Globus pallidus (tissue), 1 donor: ENCODE data around the gene CEP170B.
"Not testable (repeated sequence)": the region's sequence is repeated elsewhere in the genome, so short reads cannot be mapped to it uniquely, and the experiment has no call there.

Experiments
- DNase-seq: peaks from one replicate; pipeline ENCODE4 v3.0.0-alpha.2; 2015; ENCODE audit warnings: low spot score

Gene CEP170B

DNA sequence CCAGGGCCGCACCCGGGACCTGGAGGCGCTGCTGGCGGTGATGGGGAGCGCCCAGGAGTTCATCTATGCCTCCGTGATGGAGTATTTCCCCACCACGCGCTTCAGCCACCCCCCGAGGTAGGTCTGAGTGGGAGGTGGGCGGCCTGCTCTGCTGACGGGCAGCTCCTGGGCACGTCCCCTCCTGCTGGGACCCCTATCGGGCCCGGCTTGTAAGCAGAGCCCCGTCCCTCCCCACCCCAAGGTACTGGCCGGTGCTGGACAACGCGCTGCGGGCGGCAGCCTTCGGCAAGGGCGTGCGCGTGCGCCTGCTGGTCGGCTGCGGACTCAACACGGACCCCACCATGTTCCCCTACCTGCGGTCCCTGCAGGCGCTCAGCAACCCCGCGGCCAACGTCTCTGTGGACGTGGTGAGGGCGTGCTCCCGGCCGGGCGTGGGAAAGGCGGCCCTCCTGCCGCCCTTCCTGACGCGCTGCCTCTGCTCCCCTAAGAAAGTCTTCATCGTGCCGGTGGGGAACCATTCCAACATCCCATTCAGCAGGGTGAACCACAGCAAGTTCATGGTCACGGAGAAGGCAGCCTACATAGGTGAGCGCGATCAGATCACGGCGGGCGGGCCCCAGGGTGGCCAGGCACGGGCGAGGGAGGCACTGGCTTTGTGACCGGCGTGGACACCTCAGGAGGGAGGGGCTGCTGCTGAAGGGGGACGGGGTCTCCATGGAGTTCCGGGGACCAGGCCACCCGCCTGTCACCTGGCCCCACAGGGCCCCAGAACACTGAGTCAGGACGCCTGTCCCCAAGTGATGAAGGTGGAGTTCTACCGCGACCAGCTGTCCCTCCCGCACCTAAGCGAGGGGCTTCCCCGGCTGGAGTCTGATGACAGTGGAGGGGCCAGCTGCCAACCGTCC is 67.0 kb downstream of the CEP170B start:
- DNase-seq = no peak

DNA sequence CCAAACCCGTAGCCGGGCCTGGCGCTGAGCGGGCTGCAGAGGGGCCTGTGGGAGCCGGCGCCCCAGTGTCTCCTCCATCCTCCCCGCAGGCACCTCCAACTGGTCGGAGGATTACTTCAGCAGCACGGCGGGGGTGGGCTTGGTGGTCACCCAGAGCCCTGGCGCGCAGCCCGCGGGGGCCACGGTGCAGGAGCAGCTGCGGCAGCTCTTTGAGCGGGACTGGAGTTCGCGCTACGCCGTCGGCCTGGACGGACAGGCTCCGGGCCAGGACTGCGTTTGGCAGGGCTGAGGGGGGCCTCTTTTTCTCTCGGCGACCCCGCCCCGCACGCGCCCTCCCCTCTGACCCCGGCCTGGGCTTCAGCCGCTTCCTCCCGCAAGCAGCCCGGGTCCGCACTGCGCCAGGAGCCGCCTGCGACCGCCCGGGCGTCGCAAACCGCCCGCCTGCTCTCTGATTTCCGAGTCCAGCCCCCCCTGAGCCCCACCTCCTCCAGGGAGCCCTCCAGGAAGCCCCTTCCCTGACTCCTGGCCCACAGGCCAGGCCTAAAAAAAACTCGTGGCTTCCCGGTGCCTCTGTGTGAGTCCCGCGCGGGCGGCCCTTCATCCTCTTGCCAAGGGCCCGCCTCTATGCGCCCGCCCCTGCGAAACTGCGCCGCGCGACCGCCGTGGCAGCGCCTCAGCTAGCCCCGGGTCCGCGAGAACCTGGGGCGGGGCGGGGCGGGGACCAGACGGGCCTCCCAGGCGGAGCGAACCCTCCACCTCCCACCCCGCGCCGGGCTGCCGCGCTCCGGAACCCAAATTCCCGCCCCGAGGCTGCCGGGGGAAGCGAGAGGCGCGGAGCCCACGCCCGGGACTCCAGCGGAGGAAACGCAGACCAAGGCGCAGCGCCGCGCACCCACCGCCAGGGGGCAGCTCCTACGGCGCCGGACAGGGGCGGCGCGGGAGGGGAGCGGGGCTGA is 67.9 kb downstream of the CEP170B start:
- DNase-seq = peak; percentile 43

GRCh38 chr14:104933746-104934733 is 69.0 kb downstream of the CEP170B start:
- no peak for DNase-seq

DNA sequence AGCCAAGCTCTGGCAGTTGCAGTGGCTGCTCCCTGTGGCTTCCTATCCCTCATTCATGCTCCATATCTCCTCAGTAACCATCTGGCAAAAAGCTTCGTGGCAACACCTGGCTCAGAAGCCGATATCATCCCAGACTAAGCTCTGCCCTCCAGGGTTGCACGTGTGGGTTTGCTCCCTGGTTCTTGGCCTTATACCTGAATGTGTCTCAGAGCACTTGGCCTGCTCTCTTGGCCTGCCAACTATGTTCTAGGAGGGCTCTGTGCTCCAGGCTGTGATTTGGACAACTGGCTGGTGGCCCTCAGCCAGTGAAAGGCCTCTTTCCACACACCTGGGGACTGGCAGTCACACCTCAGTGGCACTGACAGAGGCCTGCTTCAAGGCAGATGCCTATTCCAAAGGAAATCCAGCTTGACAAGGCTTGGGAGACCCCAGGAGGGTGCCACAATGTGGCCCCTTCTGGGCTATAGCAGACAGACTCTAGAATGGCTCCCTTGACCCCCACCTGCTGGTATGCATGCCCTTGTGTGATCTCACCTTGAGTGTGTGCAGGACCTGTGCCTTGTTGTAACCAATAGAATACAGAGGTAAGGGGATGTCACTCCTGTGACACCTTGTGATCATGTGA is 70.1 kb downstream of the CEP170B start:
- DNase-seq = no peak

- no peak for DNase-seq
Measured at GRCh38 chr14:104935955-104936354, 70.9 kb downstream of the CEP170B start.

DNA sequence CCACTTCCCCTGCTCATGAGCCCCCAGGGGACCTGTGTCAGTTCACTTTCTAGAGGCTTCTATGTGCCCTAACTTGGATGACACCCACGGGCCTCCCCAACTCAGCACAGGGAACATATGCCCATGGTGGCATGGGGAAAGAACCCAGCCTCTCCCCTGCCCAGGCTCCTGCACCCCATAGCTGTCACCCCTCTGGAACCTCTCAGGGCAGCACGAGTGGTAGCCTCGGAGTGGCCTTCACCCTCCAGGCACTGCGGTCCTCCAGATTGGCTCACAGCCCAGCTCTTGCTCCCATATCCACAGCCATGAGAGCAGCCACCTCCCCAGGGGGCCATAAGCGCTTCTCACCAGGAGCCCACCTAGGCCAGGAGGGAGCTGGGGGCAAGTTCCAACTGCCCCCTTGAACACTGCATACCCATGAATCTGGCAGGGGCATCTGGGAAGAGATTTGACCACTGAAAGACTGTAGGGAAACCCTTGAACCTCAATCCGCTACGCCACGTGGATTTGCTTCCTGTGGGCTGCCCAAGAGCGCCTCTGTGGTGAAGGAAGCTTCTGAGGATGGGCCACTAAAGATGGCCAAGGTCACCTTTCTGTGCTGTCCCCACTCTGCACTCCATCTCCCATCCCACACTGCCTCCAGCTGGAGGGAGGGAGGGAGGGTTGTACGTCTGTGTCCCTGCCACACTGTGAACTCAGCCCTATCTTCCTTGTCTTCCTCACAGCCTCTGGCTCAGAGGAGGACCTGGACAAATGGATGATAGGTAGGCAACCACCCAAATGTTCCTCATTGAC is 71.5 kb downstream of the CEP170B start:
- no peak for DNase-seq

- DNase-seq = no peak
Measured at GRCh38 chr14:104937161-104937560, 72.1 kb downstream of the CEP170B start.

- DNase-seq = no peak
Measured at GRCh38 chr14:104937694-104938365, 72.8 kb downstream of the CEP170B start.

GRCh38 chr14:104938436-104938835 is 73.4 kb downstream of the CEP170B start:
- DNase-seq = no peak

GRCh38 chr14:104938960-104939359 is 73.9 kb downstream of the CEP170B start:
- DNase-seq = no peak

DNA sequence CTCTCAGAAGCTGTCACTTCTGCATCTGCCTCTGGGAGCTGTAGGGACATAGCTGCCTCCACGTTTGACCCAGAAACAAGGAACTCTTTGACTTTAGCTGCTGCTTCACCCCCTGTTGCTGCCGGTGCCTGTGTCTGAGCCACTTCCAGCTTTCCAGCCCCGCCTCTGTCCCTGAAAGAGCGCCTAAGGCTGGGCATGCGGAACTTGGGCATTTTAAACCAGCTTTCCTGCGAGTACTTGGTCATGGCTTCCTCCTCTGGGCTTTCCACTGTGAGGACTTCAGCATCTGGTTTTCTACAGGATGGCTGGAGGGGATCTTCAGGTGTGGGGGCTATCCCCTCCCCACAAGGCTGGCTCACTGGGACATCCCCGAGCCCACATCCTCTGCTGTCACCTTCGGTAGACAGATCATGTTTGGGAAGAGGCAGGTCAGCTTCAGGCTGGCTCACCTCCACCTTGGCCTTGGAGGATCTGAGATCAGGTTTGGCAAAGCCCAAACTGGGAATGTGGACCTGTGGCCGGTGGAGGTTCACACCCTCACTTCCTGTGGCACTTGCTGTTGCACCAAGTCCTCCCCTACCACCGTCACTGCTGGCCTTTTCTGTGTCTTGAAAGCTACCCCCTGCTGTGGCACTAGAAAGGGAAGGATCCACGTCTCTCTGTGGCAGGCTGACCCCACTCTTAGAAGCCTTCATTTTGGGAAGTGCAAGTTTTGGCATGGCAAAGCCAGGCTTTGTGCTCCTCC is 74.8 kb downstream of the CEP170B start:
- DNase-seq = no peak

DNA sequence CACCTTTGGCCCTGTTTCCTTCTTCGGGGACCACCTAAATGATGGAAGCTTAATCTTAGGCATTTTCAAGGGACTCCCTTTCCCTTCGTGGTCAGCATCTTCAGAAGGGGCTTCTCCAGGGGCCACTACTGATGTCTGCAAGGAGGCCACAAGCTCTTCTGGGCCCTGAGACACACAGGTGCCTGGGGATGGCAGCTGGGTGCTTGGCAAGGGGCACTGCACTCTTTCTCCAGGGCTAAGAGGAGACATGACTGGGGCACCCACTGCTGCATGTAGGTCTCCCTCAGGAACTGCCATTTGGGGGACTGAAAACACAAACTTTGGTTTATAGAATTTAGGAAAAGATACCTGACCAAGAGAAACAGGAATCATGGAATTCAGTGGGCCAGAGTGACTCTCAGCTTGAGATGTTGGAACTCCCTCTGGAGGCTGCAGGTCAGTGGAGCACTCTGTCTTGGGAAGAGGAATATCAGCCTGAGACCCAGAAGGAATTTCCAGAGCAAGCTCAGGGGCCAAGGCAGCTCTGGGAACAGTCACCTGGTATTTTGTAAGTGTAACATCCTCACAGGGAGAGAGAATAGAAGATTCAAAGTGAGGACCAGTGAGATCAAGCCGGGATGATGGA is 75.6 kb downstream of the CEP170B start:
- no peak for DNase-seq

DNA sequence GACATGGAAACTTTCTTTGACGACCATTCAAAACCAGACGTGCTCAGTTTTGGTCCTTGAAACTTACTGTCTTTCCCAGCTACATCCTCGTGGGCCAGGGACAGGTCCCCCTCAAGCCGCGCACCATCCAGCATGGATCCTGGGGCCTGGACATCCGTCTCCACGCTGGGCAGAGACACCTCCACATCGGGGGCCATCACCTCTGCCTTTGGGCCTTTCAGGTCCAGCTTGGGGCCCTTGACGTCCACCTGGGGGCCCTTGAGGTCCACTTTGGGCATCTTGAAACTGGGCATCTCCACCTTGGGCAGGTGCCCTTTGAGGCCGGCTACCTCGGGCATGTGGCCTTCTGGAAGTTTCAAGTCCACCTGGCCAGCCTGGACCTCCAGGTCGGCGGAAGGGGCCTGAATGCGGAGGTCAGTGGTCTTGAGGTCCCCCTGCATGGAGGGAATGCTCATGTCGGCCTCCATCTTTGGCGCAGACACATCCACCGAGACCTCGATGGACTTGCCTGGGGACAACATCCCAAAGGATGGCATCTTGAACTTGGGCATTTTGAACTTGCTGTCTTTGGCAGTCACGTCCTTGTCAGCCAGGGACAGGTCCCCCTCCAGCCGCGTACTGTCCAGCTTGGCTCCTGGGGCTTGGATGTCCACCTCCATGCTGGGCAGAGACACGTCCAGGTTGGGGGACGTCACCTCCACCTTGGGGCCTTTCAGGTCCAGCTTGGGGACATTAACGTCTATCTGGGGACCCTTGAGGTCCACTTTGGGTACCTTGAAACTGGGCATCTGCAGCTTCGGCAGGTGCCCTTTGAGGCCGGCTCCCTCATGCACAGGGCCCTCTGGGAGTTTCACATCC is 76.7 kb downstream of the CEP170B start:
- DNase-seq = no peak

DNA sequence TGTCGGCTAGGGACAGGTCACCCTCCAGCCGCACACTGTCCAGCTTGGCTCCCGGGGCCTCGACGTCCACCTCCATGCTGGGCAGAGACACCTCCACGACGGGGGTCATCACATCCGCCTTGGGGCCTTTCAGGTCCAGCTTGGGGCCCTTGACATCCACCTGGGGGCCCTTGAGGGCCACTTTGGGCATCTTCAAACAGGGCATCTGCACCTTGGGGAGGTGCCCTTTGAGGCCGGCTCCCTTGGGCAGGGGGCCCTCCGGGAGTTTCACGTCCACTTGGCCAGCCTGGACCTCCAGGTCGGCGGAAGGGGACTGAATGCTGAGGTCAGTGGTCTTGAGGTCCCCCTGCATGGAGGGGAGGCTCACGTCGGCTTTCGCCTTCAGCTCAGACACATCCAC is 77.5 kb downstream of the CEP170B start:
- no peak for DNase-seq

GRCh38 chr14:104943216-104944015 is 78.3 kb downstream of the CEP170B start:
- DNase-seq = not testable (repeated sequence)

DNA sequence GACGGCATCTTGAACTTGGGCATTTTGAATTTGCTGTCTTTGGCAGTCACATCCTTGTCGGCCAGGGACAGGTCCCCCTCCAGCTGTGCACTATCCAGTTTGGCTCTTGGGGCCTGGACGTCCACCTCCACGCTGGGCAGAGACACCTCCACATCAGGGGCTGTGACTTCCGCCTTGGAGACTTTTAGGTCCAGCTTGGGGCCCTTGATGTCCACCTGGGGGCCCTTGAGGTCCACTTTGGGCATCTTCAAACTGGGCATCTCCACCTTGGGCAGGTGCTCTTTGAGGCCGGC is 78.9 kb downstream of the CEP170B start:
- DNase-seq = not testable (repeated sequence)
